HEK293T (cell line): Measurements from ENCODE around the gene ARHGEF28.

Experiments
- ARNT ChIP-seq: fragments of 450-650 bp; IDR thresholded peaks from 2 replicates; pipeline ENCODE4 v1.6.1; 2017; ENCODE audit warnings: mild to moderate bottlenecking
- BHLHE40 ChIP-seq: fragments of 450-650 bp; IDR thresholded peaks from 2 replicates; pipeline ENCODE4 v1.6.1; 2016; ENCODE audit warnings: mild to moderate bottlenecking, moderate library complexity, borderline replicate concordance
- ELF4 ChIP-seq: fragments of 450-650 bp; IDR thresholded peaks from 2 replicates; pipeline ENCODE4 v1.6.1; 2017; ENCODE audit warnings: antibody characterized with exemption
- FOXA1 ChIP-seq: fragments of 450-650 bp; IDR thresholded peaks from 2 replicates; pipeline ENCODE4 v1.6.1; 2016; ENCODE audit warnings: mild to moderate bottlenecking
- FOXK2 ChIP-seq: fragments of 450-650 bp; IDR thresholded peaks from 2 replicates; pipeline ENCODE4 v1.6.1; 2016; ENCODE audit warnings: mild to moderate bottlenecking
- FOXM1 ChIP-seq: fragments of 450-650 bp; IDR thresholded peaks from 2 replicates; pipeline ENCODE4 v1.6.1; 2017; ENCODE audit warnings: mild to moderate bottlenecking, borderline replicate concordance
- HDGF ChIP-seq: fragments of 450-650 bp; IDR thresholded peaks from 2 replicates; pipeline ENCODE4 v1.6.1; 2017; ENCODE audit warnings: antibody characterized with exemption, borderline replicate concordance
- LEF1 ChIP-seq: fragments of 450-650 bp; IDR thresholded peaks from 2 replicates; pipeline ENCODE4 v1.6.1; 2017; ENCODE audit warnings: mild to moderate bottlenecking, borderline replicate concordance
- PKNOX1 ChIP-seq: fragments of 450-650 bp; IDR thresholded peaks from 2 replicates; pipeline ENCODE4 v1.6.1; 2016
- SP1 ChIP-seq: fragments of 450-650 bp; IDR thresholded peaks from 2 replicates; pipeline ENCODE4 v1.6.1; 2017
- SUZ12 ChIP-seq: fragments of 450-650 bp; IDR thresholded peaks from 2 replicates; pipeline ENCODE4 v1.6.1; 2016; ENCODE audit warnings: mild to moderate bottlenecking
- TARDBP ChIP-seq: fragments of 450-650 bp; IDR thresholded peaks from 2 replicates; pipeline ENCODE4 v1.6.1; 2016
- ZNF384 ChIP-seq: fragments of 450-650 bp; IDR thresholded peaks from 2 replicates; pipeline ENCODE4 v1.6.1; 2016

GRCh38 chr5:73818357-73818756 is 192.4 kb downstream of the ARHGEF28 start:
- TF ChIP-seq LEF1, result no peak
- no peak for TF ChIP-seq ELF4
- no peak for TF ChIP-seq PKNOX1
- no peak for TF ChIP-seq TARDBP
- TF ChIP-seq FOXA1, result no peak
- no peak for TF ChIP-seq ARNT
- no peak for TF ChIP-seq BHLHE40
- TF ChIP-seq SUZ12, result no peak
- no peak for TF ChIP-seq HDGF
- no peak for TF ChIP-seq FOXM1
- no peak for TF ChIP-seq ZNF384
- TF ChIP-seq FOXK2, result no peak
- no peak for TF ChIP-seq SP1
